Occipital lobe (tissue), 2 donors: ENCODE measurements around the gene DPYD. TPM values are rescaled to one million over a fixed set of nuclear protein-coding genes. Genes with fewer than 3 reads are reported as not detected.

ENCODE experiments used
- DNase-seq: peaks from one replicate; lab custom pipeline; 2025; lab: John Stamatoyannopoulos, UW
- total RNA-seq: library from RNA; depleted of rRNA; stranded (reverse); fragments of >200 nt; gene quantifications from one replicate; pipeline ENCODE4 v1.2.3, GENCODE V29; 2014

The DPYD gene
- total RNA-seq, 1 donor from 2014 or later = 72.1 TPM

- DNase-seq = no peak
Measured at GRCh38 chr1:97621955-97622354, 298.9 kb downstream of the DPYD start.

- DNase-seq = no peak
Measured at GRCh38 chr1:97619706-97620105, 301.1 kb downstream of the DPYD start.

- DNase-seq = no peak
Measured at GRCh38 chr1:97610748-97611147, 310.1 kb downstream of the DPYD start.

- no peak for DNase-seq
Measured at GRCh38 chr1:97610102-97610501, 310.7 kb downstream of the DPYD start.

- DNase-seq = no peak
Measured at GRCh38 chr1:97608272-97608671, 312.6 kb downstream of the DPYD start.

- no peak for DNase-seq
Measured at GRCh38 chr1:97603776-97604175, 317.1 kb downstream of the DPYD start.

- DNase-seq = no peak
Measured at GRCh38 chr1:97603218-97603617, 317.6 kb downstream of the DPYD start.

GRCh38 chr1:97599447-97599846 is 321.4 kb downstream of the DPYD start:
- DNase-seq = no peak

GRCh38 chr1:97593192-97593591 is 327.6 kb downstream of the DPYD start:
- no peak for DNase-seq

- DNase-seq = no peak
Measured at GRCh38 chr1:97588772-97589171, 332.1 kb downstream of the DPYD start.

GRCh38 chr1:97581614-97582051 is 339.2 kb downstream of the DPYD start:
- no peak for DNase-seq

- no peak for DNase-seq
Measured at GRCh38 chr1:97577613-97578012, 343.2 kb downstream of the DPYD start.

GRCh38 chr1:97573553-97573952 is 347.3 kb downstream of the DPYD start:
- DNase-seq = no peak

- DNase-seq = no peak
Measured at GRCh38 chr1:97572561-97572960, 348.3 kb downstream of the DPYD start.

GRCh38 chr1:97571760-97572159 is 349.1 kb downstream of the DPYD start:
- DNase-seq = no peak

GRCh38 chr1:97570691-97571090 is 350.1 kb downstream of the DPYD start:
- DNase-seq = no peak

- DNase-seq = no peak
Measured at GRCh38 chr1:97567000-97567749, 353.7 kb downstream of the DPYD start.

- no peak for DNase-seq
Measured at GRCh38 chr1:97565886-97566285, 354.9 kb downstream of the DPYD start.

- no peak for DNase-seq
Measured at GRCh38 chr1:97563926-97564325, 356.9 kb downstream of the DPYD start.

- no peak for DNase-seq
Measured at GRCh38 chr1:97562081-97562480, 358.8 kb downstream of the DPYD start.

- no peak for DNase-seq
Measured at GRCh38 chr1:97560714-97561113, 360.1 kb downstream of the DPYD start.

- no peak for DNase-seq
Measured at GRCh38 chr1:97553971-97554370, 366.9 kb downstream of the DPYD start.

- no peak for DNase-seq
Measured at GRCh38 chr1:97551113-97551512, 369.7 kb downstream of the DPYD start.

- no peak for DNase-seq
Measured at GRCh38 chr1:97545446-97545845, 375.4 kb downstream of the DPYD start.
